ENCODE measurements around the gene ZNF664.

ZNF664 gene

DNA sequence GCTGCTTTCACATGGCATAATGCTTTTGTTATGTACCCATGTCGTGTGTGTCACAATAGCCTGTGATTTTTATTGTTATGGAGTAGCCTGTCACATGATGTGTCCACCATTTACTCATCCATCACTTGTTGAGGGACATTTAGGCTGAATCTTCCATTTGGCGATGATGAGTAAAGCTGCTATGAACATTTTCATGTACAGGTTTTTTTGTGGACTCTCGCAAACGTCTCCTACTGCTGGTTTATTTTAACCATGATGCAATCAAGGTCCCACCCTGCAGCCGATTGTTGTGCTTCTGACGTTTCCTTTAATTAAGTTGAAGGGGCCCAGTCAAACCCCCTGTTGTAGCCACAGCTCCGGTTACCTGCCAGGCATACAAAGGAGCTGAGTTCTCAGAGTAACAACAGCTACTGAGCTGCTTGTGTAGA is 63.2 kb downstream of the ZNF664 start:
- TF ChIP-seq, protein P1, sequence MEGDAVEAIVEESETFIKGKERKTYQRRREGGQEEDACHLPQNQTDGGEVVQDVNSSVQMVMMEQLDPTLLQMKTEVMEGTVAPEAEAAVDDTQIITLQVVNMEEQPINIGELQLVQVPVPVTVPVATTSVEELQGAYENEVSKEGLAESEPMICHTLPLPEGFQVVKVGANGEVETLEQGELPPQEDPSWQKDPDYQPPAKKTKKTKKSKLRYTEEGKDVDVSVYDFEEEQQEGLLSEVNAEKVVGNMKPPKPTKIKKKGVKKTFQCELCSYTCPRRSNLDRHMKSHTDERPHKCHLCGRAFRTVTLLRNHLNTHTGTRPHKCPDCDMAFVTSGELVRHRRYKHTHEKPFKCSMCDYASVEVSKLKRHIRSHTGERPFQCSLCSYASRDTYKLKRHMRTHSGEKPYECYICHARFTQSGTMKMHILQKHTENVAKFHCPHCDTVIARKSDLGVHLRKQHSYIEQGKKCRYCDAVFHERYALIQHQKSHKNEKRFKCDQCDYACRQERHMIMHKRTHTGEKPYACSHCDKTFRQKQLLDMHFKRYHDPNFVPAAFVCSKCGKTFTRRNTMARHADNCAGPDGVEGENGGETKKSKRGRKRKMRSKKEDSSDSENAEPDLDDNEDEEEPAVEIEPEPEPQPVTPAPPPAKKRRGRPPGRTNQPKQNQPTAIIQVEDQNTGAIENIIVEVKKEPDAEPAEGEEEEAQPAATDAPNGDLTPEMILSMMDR (IDR thresholded peaks at IDR 0.05; ENCODE audit: insufficient read depth, low read length, poor library complexity, severe bottlenecking), result no peak
- H3K36me3 ChIP-seq (ENCODE audit: control insufficient read depth, insufficient read depth, low read length), result no peaks in the 10 kb centered on the region
- H3K4me3 ChIP-seq (replicated peaks; ENCODE audit: low read depth, low read length), result no peak overlapping the region
- no peaks in the 10 kb centered on the region for H3K27me3 ChIP-seq (replicated peaks; ENCODE audit: control insufficient read depth, insufficient read depth, low read length)
- DNase-seq (ENCODE audit: extremely low read depth, insufficient read length), result no peak

DNA sequence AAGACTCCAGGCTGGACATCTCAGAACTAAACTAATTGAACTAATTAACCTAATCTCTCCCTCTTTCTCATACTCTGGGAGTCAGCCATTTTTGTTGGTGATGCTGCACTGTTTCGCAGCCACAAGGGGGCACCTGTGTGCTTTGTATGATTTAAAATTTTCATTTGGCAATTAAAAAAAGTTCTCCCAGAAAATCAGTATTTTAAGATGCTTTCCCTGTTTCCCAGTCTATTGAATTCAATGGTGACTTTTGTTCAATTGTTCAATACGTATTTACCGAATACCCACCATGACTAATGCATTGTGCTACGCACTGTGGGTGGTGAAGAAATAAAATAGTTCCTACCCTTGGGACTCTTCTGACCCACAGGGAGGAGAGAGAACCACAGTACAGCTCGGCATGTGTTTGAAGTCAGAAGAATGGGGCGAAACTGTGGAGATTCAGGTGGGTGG is 63.7 kb downstream of the ZNF664 start:
- no peaks in the 10 kb centered on the region for H3K36me3 ChIP-seq (ENCODE audit: control insufficient read depth, insufficient read depth, low read length)
- no peak for DNase-seq (ENCODE audit: extremely low read depth, insufficient read length)
- H3K4me3 ChIP-seq (replicated peaks; ENCODE audit: low read depth, low read length), result no peak overlapping the region
- TF ChIP-seq, protein P1 (IDR thresholded peaks at IDR 0.05; ENCODE audit: insufficient read depth, low read length, poor library complexity, severe bottlenecking), result peak; percentile 86
- no peaks in the 10 kb centered on the region for H3K27me3 ChIP-seq (replicated peaks; ENCODE audit: control insufficient read depth, insufficient read depth, low read length)

DNA sequence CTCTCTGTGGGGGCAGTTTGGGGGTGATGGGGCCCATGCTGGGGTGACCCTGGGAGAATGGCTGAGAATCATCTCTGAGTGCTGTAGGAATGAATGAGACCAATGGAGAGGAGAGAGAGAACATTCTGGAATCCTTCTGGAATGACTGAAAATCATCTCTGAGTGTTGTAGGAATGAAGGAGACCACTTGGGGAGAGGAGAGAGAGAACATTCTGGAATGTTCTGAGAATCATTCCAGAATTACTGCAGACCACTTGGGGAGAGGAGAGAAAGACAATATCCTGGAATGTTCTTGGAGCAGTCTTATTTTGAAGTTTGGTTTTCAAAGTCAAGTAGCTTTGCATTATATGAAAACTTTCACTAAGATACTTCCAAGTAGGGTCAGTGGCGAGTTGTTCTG is 64.3 kb downstream of the ZNF664 start:
- H3K4me3 ChIP-seq (replicated peaks; ENCODE audit: low read depth, low read length), result no peak overlapping the region
- DNase-seq (ENCODE audit: extremely low read depth, insufficient read length), result no peak
- no peaks in the 10 kb centered on the region for H3K36me3 ChIP-seq (ENCODE audit: control insufficient read depth, insufficient read depth, low read length)
- TF ChIP-seq, protein P1 (IDR thresholded peaks at IDR 0.05; ENCODE audit: insufficient read depth, low read length, poor library complexity, severe bottlenecking), result no peak
- H3K27me3 ChIP-seq (replicated peaks; ENCODE audit: control insufficient read depth, insufficient read depth, low read length), result no peaks in the 10 kb centered on the region

DNA sequence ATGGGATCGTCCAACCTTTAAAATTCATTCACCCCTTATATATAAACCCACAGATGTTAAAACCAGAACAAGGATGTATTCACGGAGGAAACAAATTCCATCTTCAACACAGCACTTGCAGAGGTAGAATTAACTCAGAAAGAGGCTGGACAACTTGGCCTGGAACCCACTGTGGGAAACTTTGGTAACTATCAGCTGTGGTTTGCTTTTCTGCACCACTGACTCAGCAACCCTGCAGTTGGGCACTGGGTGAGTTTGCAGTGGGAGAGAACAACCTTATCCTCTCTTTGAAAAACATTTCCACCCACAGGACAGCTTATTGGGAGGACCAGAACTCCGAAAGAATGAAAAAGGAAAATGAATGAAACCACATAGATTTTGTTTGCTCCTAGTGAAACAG is 66.3 kb downstream of the ZNF664 start:
- TF ChIP-seq, protein P1 (IDR thresholded peaks at IDR 0.05; ENCODE audit: insufficient read depth, low read length, poor library complexity, severe bottlenecking), result no peak
- Histone ChIP-seq H3K36me3 (ENCODE audit: control insufficient read depth, insufficient read depth, low read length) (no peaks in the 10 kb centered on the region), H3K4me3 (replicated peaks; ENCODE audit: low read depth, low read length) (no peak overlapping the region), H3K27me3 (replicated peaks; ENCODE audit: control insufficient read depth, insufficient read depth, low read length) (no peaks in the 10 kb centered on the region)
- DNase-seq (ENCODE audit: extremely low read depth, insufficient read length), result no peak

DNA sequence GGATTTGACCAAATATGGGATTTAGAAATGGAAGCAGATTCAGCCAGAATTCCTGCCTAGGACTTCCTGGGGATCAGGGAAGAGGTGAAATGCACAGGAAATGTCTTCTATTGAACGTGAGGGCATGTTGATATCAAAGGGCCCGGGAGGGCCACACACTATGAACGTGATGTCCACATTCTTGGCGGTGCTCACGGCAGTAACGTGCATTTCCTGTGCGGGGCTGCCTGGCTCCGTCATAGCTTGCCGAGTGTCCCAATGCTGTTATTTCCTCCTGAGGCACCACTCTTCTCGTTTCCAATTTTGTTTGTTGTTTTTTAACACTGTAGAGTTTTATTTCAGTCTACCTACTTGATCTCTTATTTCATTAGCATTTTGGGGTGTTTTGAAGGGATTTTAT is 67.3 kb downstream of the ZNF664 start:
- Histone ChIP-seq H3K27me3 (replicated peaks; ENCODE audit: control insufficient read depth, insufficient read depth, low read length) (no peaks in the 10 kb centered on the region), H3K4me3 (replicated peaks; ENCODE audit: low read depth, low read length) (no peak overlapping the region), H3K36me3 (ENCODE audit: control insufficient read depth, insufficient read depth, low read length) (no peaks in the 10 kb centered on the region)
- no peak for DNase-seq (ENCODE audit: extremely low read depth, insufficient read length)
- TF ChIP-seq, protein P1 (IDR thresholded peaks at IDR 0.05; ENCODE audit: insufficient read depth, low read length, poor library complexity, severe bottlenecking), result no peak

DNA sequence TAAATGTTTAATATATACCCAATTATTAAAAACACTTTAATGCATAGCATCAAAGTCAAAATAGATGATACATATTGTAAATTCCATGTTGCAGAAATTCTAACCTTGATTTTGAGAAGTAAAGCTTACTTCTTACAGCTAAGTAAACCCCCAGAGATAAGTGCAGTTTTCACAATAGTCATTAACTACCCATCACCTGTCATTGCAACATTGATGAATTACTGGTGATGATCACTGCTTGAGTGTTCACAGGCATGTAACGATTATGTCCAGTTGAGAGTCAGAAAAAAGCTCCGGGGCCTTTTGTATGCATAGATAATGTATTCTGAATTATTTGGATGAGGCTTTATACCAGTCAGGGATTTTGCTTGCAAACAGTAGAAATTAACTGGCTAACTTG is 67.7 kb downstream of the ZNF664 start:
- DNase-seq (ENCODE audit: extremely low read depth, insufficient read length), result no peak
- H3K27me3 ChIP-seq (replicated peaks; ENCODE audit: control insufficient read depth, insufficient read depth, low read length), result no peaks in the 10 kb centered on the region
- H3K36me3 ChIP-seq (ENCODE audit: control insufficient read depth, insufficient read depth, low read length), result no peaks in the 10 kb centered on the region
- TF ChIP-seq, protein P1 (IDR thresholded peaks at IDR 0.05; ENCODE audit: insufficient read depth, low read length, poor library complexity, severe bottlenecking), result no peak
- no peak overlapping the region for H3K4me3 ChIP-seq (replicated peaks; ENCODE audit: low read depth, low read length)

All from GM06990 (cell line).